HepG2 (cell line): ENCODE results near the gene INHBC. TPM values are rescaled to one million over a fixed set of nuclear protein-coding genes. Genes with fewer than 3 reads are reported as not detected.

Source experiments
- ARID4A ChIP-seq: sonication (generic); formaldehyde crosslinking; IDR thresholded peaks from 2 replicates; pipeline ENCODE4 v1.5.0; 2020; ENCODE audit warnings: mild to moderate bottlenecking, missing genetic modification reagents, borderline replicate concordance
- PLSCR1 ChIP-seq: sonication (generic); formaldehyde crosslinking; IDR thresholded peaks from 2 replicates; pipeline ENCODE4 v1.5.0; 2020; ENCODE audit warnings: missing genetic modification reagents, mild to moderate bottlenecking, borderline replicate concordance
- RFXANK ChIP-seq: IDR thresholded peaks from 2 replicates; pipeline ENCODE4 v1.6.1; 2016
- STAG1 ChIP-seq: sonication (generic); formaldehyde crosslinking; IDR thresholded peaks from 2 replicates; pipeline ENCODE4 v1.4.0; 2020; ENCODE audit warnings: missing genetic modification reagents
- ZBTB40 ChIP-seq, 2 experiments: fragments of 450-650 bp in 1 of 2; sonication (generic) in 1 of 2; formaldehyde crosslinking in 1 of 2; IDR thresholded peaks; 2 replicates each; pipeline versions ENCODE4 v1.6.1 to v1.8.0; 2016 to 2022; ENCODE audit warnings: antibody characterized with exemption in 1 of 2, mild to moderate bottlenecking in 1 of 2, missing genetic modification reagents in 1 of 2
- ZNF101 ChIP-seq: sonication (generic); formaldehyde crosslinking; IDR thresholded peaks from 2 replicates; pipeline ENCODE4 v1.4.0; 2020; ENCODE audit warnings: mild to moderate bottlenecking, low read depth, missing genetic modification reagents, borderline replicate concordance
- ZNF232 ChIP-seq: sonication (generic); formaldehyde crosslinking; IDR thresholded peaks from 2 replicates; pipeline ENCODE4 v1.4.0; 2020; ENCODE audit warnings: missing genetic modification reagents, borderline replicate concordance
- ZNF451 ChIP-seq: sonication (generic); formaldehyde crosslinking; IDR thresholded peaks from 2 replicates; pipeline ENCODE4 v1.5.0; 2020; ENCODE audit warnings: mild to moderate bottlenecking, missing genetic modification reagents
- ZNF503 ChIP-seq: sonication (generic); formaldehyde crosslinking; IDR thresholded peaks from 2 replicates; pipeline ENCODE4 v1.4.0; 2020; ENCODE audit warnings: missing genetic modification reagents
- ZNF572 ChIP-seq: sonication (generic); formaldehyde crosslinking; IDR thresholded peaks from 2 replicates; pipeline ENCODE4 v1.5.1; 2020; ENCODE audit warnings: mild to moderate bottlenecking, missing genetic modification reagents
- ZNF7 ChIP-seq: IDR thresholded peaks from 2 replicates; pipeline ENCODE4 v1.6.1; 2016; ENCODE audit warnings: missing biosample characterization, missing genetic modification reagents
- polyA plus RNA-seq, 8 experiments: library from polyadenylated mRNA; depleted of rRNA in 3 of 8; stranded (reverse) in 7 of 8; unstranded in 1 of 8; fragments of >200 nt; fragmentation: Illumina TruSeq in 4 of 8; extraction: Trizol in 4 of 8; gene quantifications; 2 replicates each; pipeline versions ENCODE4 v1.2.1 to v1.2.3, GENCODE V29; 2011 to 2016; ENCODE audit warnings: low read depth in 4 of 8, missing spikeins in 1 of 8, mixed read lengths in 1 of 8; ENCODE audit not compliant: insufficient read depth in 1 of 8
- total RNA-seq, 5 experiments: library from RNA; depleted of rRNA; stranded (reverse); fragments of >200 nt; fragmentation: Illumina TruSeq; extraction: Trizol; gene quantifications; 2 replicates each; pipeline ENCODE4 v1.2.3, GENCODE V29; 2016; ENCODE audit warnings: low read depth in 1 of 5

The INHBC gene
- total and polyA plus RNA-seq, 2 of the 13 experiments (the other 11 are each of a cell fraction or from before 2014, with no cell fraction given) = 1.8 to 13.8 TPM

GRCh38 chr12:57451233-57451778 lies 16.7 kb downstream of the INHBC start (continued):
- TF ChIP-seq ZNF572 (CRISPR knock-in tag) = peak; percentile 78; the same call in 1 of the 2 replicates
- no peak for TF ChIP-seq ZBTB40 (IDR thresholded peaks at IDR 0.05)
- TF ChIP-seq ZBTB40 (CRISPR knock-in tag; IDR thresholded peaks at IDR 0.05) = peak; percentile 83
- no peak for TF ChIP-seq STAG1 (CRISPR knock-in tag)
- TF ChIP-seq ZNF503 (CRISPR knock-in tag) = peak; percentile 88
- TF ChIP-seq ZNF7 (CRISPR knock-in tag) = no peak
- TF ChIP-seq ZNF101 (CRISPR knock-in tag) = peak; percentile 73; the same call in 1 of the 2 replicates
- TF ChIP-seq RFXANK (CRISPR knock-in tag) = 0 out of 2 replicates have a peak, but pooled peaks have one; percentile 58
- TF ChIP-seq ZNF232 (CRISPR knock-in tag) = peak; percentile 57; the same call in 1 of the 2 replicates
- peak; percentile 84; the same call in 1 of the 2 replicates for TF ChIP-seq ARID4A (CRISPR knock-in tag)
- no peak for TF ChIP-seq PLSCR1 (CRISPR knock-in tag)
- peak; percentile 42; the same call in 1 of the 2 replicates for TF ChIP-seq ZNF451 (CRISPR knock-in tag)
